ENCODE data around the gene CHCHD6. TPM values are rescaled to one million over a fixed set of nuclear protein-coding genes. Genes with fewer than 3 reads are reported as not detected.
A peak's percentile ranks its signal among the peaks of the same experiment; 100 is the strongest.

CHCHD6 gene
- total and polyA plus RNA-seq, 8 donors = 5.0 to 10.9 (median 6.0) TPM

GRCh38 chr3:127002195-127003174, 298.4 kb downstream of the CHCHD6 start:
- peak in 1 of 4 donors; percentile 9 for TF ChIP-seq CTCF (IDR thresholded peaks at IDR 0.05)
- H3K4me3 ChIP-seq = no peak overlapping the region
- intact Hi-C loops (cut with DNase I) = no loop called here
- WGBS, 2 donors = 63 to 75% methylated on average over 26 of the region's 26 CpGs
- H3K27ac ChIP-seq = peak overlapping the region in 3 of 4 donors; percentile 11 to 44 (median 33)
- no peaks in the 10 kb centered on the region for H3K27me3 ChIP-seq
- no peaks in the 10 kb centered on the region for H3K9me3 ChIP-seq
- no peaks in the 10 kb centered on the region for H3K4me1 ChIP-seq
- peak in 5 of 6 donors; percentile 42 to 78 (median 68) for DNase-seq
- peak; percentile 78 to 84 (median 83) for ATAC-seq
- FAIRE-seq = no peak
- H3K36me3 ChIP-seq = no peaks in the 10 kb centered on the region

- 95 to 100% methylated on average over 11 to 12 of the region's 12 CpGs for WGBS, 2 donors
- no peak overlapping the region for H3K27ac ChIP-seq
- H3K36me3 ChIP-seq = no peaks in the 10 kb centered on the region
- no peaks in the 10 kb centered on the region for H3K9me3 ChIP-seq
- no peak for ATAC-seq
- no peaks in the 10 kb centered on the region for H3K4me1 ChIP-seq
- no peak for DNase-seq
- H3K4me3 ChIP-seq = no peak overlapping the region
- intact Hi-C loops (cut with DNase I) = no loop called here
- FAIRE-seq = no peak
- H3K27me3 ChIP-seq = no peaks in the 10 kb centered on the region
- no peak for TF ChIP-seq CTCF (IDR thresholded peaks at IDR 0.05)
Observed at GRCh38 chr3:127003175-127003555, 299.1 kb downstream of the CHCHD6 start.

- Histone ChIP-seq H3K4me3 (no peak overlapping the region), H3K27ac (no peak overlapping the region), H3K9me3 (no peaks in the 10 kb centered on the region), H3K4me1 (no peaks in the 10 kb centered on the region), H3K27me3 (no peaks in the 10 kb centered on the region), H3K36me3 (no peaks in the 10 kb centered on the region)
- FAIRE-seq (no peak), DNase-seq (no peak), ATAC-seq (no peak)
- intact Hi-C loops (cut with DNase I) = no loop called here
- TF ChIP-seq CTCF (IDR thresholded peaks at IDR 0.05) = no peak
- whole genome bisulfite sequencing, 2 donors = 87 to 93% methylated on average over 7 of the region's 7 CpGs
Observed at GRCh38 chr3:127003601-127004280, 299.7 kb downstream of the CHCHD6 start.

- DNase-seq (no peak), FAIRE-seq (no peak)
Observed at GRCh38 chr3:127004641-127005397, 300.8 kb downstream of the CHCHD6 start.

More at GRCh38 chr3:127004641-127005397, 300.8 kb downstream of the CHCHD6 start:
- no peak overlapping the region for H3K27ac ChIP-seq
- no peaks in the 10 kb centered on the region for H3K36me3 ChIP-seq
- intact Hi-C loops (cut with DNase I) = no loop called here
- H3K27me3 ChIP-seq = no peaks in the 10 kb centered on the region
- no peak overlapping the region for H3K4me3 ChIP-seq
- no peak for TF ChIP-seq CTCF (IDR thresholded peaks at IDR 0.05)
- 95 to 96% methylated on average over 32 of the region's 32 CpGs for WGBS, 2 donors
- no peaks in the 10 kb centered on the region for H3K4me1 ChIP-seq
- ATAC-seq = no peak
- no peaks in the 10 kb centered on the region for H3K9me3 ChIP-seq

Data from pancreas (tissue), 10 donors.